Gastroesophageal sphincter (tissue), 3 donors: ENCODE data around the gene CADPS2.

Source experiments
- POLR2A ChIP-seq, 2 donors: fragments of 450-650 bp; IDR thresholded peaks; one replicate each; pipeline ENCODE4 v1.6.1; 2017; ENCODE audit warnings: antibody characterized with exemption in 2 of 2, mild to moderate bottlenecking in 2 of 2, moderate library complexity in 1 of 2
- TF ChIP-seq, protein P1 (sequence below), 4 experiments: fragments of 200-600 bp in 2 of 4; fragments of 450-650 bp in 2 of 4; sonication (generic) in 1 of 4; IDR thresholded peaks; one replicate each; pipeline ENCODE4 v1.5.1; 2017 to 2019; ENCODE audit warnings: antibody characterized with exemption in 4 of 4, mild to moderate bottlenecking in 2 of 4, moderate library complexity in 2 of 4

GRCh38 chr7:122896509-122896908 is 10.2 kb upstream of the CADPS2 start:
- TF ChIP-seq, protein P1, sequence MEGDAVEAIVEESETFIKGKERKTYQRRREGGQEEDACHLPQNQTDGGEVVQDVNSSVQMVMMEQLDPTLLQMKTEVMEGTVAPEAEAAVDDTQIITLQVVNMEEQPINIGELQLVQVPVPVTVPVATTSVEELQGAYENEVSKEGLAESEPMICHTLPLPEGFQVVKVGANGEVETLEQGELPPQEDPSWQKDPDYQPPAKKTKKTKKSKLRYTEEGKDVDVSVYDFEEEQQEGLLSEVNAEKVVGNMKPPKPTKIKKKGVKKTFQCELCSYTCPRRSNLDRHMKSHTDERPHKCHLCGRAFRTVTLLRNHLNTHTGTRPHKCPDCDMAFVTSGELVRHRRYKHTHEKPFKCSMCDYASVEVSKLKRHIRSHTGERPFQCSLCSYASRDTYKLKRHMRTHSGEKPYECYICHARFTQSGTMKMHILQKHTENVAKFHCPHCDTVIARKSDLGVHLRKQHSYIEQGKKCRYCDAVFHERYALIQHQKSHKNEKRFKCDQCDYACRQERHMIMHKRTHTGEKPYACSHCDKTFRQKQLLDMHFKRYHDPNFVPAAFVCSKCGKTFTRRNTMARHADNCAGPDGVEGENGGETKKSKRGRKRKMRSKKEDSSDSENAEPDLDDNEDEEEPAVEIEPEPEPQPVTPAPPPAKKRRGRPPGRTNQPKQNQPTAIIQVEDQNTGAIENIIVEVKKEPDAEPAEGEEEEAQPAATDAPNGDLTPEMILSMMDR (IDR thresholded peaks at IDR 0.05) = peak in 1 of 4 experiments; percentile 11
- TF ChIP-seq POLR2A (IDR thresholded peaks at IDR 0.05) = no peak
